Measurements from ENCODE around the gene CYTL1. TPM values are rescaled to one million over a fixed set of nuclear protein-coding genes. Genes with fewer than 3 reads are reported as not detected.

CYTL1 gene
- total RNA-seq, 4 donors from 2014 or later = 1.3 to 7.4 (median 3.7) TPM

DNA sequence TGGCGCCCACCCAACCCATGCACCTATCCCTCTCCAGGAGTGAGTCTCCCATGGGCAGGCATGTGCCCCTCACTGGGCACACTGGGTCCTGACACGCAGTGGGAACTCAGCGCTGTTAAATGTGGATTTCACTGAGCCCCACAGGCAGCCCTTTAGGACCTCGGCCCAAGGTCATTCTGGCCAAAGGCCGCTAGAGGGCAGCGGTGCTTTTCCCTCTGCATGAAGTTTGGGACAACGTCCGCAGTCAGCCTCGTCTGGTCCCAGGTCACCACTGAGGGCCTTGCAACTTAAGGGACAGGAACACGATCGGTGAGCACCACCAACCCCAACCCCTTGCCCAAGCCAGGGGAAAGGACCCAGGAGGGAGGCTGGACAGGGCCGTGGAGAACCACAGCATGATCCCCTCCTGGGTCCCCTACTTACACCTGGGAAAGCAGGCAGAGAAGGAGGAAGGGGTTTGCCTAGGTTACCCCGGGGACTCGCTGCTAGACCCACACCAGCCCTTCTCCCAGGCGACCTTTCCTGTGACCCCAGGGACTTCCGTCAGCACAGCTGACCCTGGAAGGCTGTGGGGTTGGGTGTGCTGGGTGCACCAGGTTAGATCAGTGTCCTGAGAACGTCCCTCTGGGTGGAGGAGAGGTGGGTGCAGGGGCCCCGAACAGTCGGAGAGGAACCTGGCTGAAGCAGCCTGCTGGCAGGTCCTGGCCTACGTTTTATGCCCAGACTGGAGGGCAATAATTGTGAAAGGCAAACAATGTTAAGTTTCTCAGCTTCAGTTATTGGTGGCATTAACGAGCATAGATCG, 24.0 kb downstream of the CYTL1 start:
- WGBS, 2 donors = 31 to 36% methylated on average over 19 to 20 of the region's 22 CpGs
- intact Hi-C loops (cut with DNase I) = no loop called here
- Histone ChIP-seq H3K4me3 (replicated peaks in 1 of 3) (no peak overlapping the region), H3K9me3 (no peaks in the 10 kb centered on the region), H3K4me1 (peaks cover 0 to 4% of the 10 kb centered on the region in 2 donors), H3K27me3 (no peaks in the 10 kb centered on the region), H3K36me3 (no peaks in the 10 kb centered on the region), H3K27ac (no peak overlapping the region)
- TF ChIP-seq POLR2A (IDR thresholded peaks at IDR 0.05) (no peak), CTCF (IDR thresholded peaks at IDR 0.05) (peak; percentile 53 to 92 (median 70))
- DNase-seq = peak; percentile 54 to 69

- no peaks in the 10 kb centered on the region for H3K36me3 ChIP-seq
- H3K4me1 ChIP-seq = peaks cover 0 to 4% of the 10 kb centered on the region in 2 donors
- no peak for DNase-seq
- intact Hi-C loops (cut with DNase I) = no loop called here
- no peak overlapping the region for H3K4me3 ChIP-seq (replicated peaks in 1 of 3)
- H3K27me3 ChIP-seq = no peaks in the 10 kb centered on the region
- no peak for TF ChIP-seq POLR2A (IDR thresholded peaks at IDR 0.05)
- TF ChIP-seq CTCF (IDR thresholded peaks at IDR 0.05) = no peak
- H3K9me3 ChIP-seq = no peaks in the 10 kb centered on the region
- WGBS, 2 donors = 63 to 64% methylated on average over 18 of the region's 18 CpGs
- H3K27ac ChIP-seq = no peak overlapping the region
Observed at GRCh38 chr4:4994312-4995097, 24.8 kb downstream of the CYTL1 start.

- Histone ChIP-seq H3K4me3 (replicated peaks in 1 of 3) (no peak overlapping the region), H3K36me3 (no peaks in the 10 kb centered on the region), H3K27me3 (no peaks in the 10 kb centered on the region), H3K9me3 (no peaks in the 10 kb centered on the region), H3K27ac (no peak overlapping the region), H3K4me1 (peaks cover 0 to 4% of the 10 kb centered on the region in 2 donors)
- intact Hi-C loops (cut with DNase I) = no loop called here
- no peak for TF ChIP-seq CTCF (IDR thresholded peaks at IDR 0.05)
- no peak for TF ChIP-seq POLR2A (IDR thresholded peaks at IDR 0.05)
- 92 to 98% methylated on average over 5 of the region's 5 CpGs for WGBS, 2 donors
- DNase-seq = no peak
Observed at GRCh38 chr4:4992833-4993232, 26.4 kb downstream of the CYTL1 start.

- 74 to 79% methylated on average over 14 of the region's 14 CpGs for WGBS, 2 donors
- intact Hi-C loops (cut with DNase I) = no loop called here
- H3K27ac ChIP-seq = peak overlapping the region in 1 of 3 donors; percentile 56
- TF ChIP-seq CTCF (IDR thresholded peaks at IDR 0.05) (no peak), POLR2A (IDR thresholded peaks at IDR 0.05) (no peak)
- no peak for DNase-seq
- no peaks in the 10 kb centered on the region for H3K9me3 ChIP-seq
- H3K36me3 ChIP-seq = no peaks in the 10 kb centered on the region
- H3K4me1 ChIP-seq = peaks cover 0 to 4% of the 10 kb centered on the region in 2 donors
- no peaks in the 10 kb centered on the region for H3K27me3 ChIP-seq
- H3K4me3 ChIP-seq (replicated peaks in 1 of 3) = no peak overlapping the region
Observed at GRCh38 chr4:4991541-4992099, 27.6 kb downstream of the CYTL1 start.

All from thyroid gland (tissue), 4 donors.